Caco-2 (cell line): Measurements from ENCODE around the gene USP17L5. TPM values are rescaled to one million over a fixed set of nuclear protein-coding genes. Genes with fewer than 3 reads are reported as not detected.
"Not testable (repeated sequence)": the region's sequence is repeated elsewhere in the genome, so short reads cannot be mapped to it uniquely, and the experiment has no call there.

Source experiments
- Bru-seq: library from RNA; stranded (reverse); fragments of 400-500 nt; gene quantifications from one replicate; lab custom pipeline; 2021; lab: Mats Ljungman, UMichigan
- BruChase-seq, 2 experiments: library from RNA; stranded (reverse); fragments of 400-500 nt; gene quantifications; one replicate each; lab custom pipeline; 2021; lab: Mats Ljungman, UMichigan
- BruUV-seq: library from RNA; stranded (reverse); fragments of 400-500 nt; replicated peaks from 2 replicates; lab custom pipeline; 2021; lab: Mats Ljungman, UMichigan
- CTCF ChIA-PET: fragments of 300-600 bp; sonication (Branson Sonifier 250); formaldehyde crosslinking; loops from one replicate; lab custom pipeline; 2022; ENCODE audit warnings: antibody characterized with exemption; lab: Charles Lee
- POLR2A ChIA-PET: fragments of 300-600 bp; sonication (Branson Sonifier 250); formaldehyde crosslinking; loops from one replicate; lab custom pipeline; 2022; ENCODE audit warnings: antibody characterized with exemption; lab: Charles Lee
- DNase-seq, 2 experiments: peaks; one replicate each; pipeline versions ENCODE4 v3.0.0 to v3.0.0-alpha.2; 2020 to 2022
- H3K27me3 ChIP-seq: replicated peaks from 2 replicates; pipeline ENCODE4 v1.6.0; 2011; ENCODE audit warnings: low read length; ENCODE audit not compliant: control insufficient read depth, insufficient read depth
- H3K36me3 ChIP-seq: 2 replicates; pipeline ENCODE4 v1.5.1; 2011; ENCODE audit warnings: low read length; ENCODE audit not compliant: control insufficient read depth, insufficient read depth
- H3K4me1 ChIP-seq: fragments of 250-450 bp; sonication (Bioruptor Pico); 2 replicates; pipeline ENCODE4 v1.5.1; 2020; ENCODE audit warnings: mild to moderate bottlenecking
- H3K4me3 ChIP-seq: 2 replicates; pipeline ENCODE4 v1.5.1; 2011; ENCODE audit warnings: low read depth, mild to moderate bottlenecking, control low read depth, low read length
- H3K9me3 ChIP-seq: fragments of 250-450 bp; sonication (Bioruptor Pico); 2 replicates; pipeline ENCODE4 v1.5.1; 2020; ENCODE audit warnings: mild to moderate bottlenecking, moderate library complexity
- H3K27ac Mint-ChIP-seq: one replicate; pipeline ENCODE4 v1.8.0; 2022; ENCODE audit warnings: mixed read lengths; ENCODE audit not compliant: unreplicated experiment
- H3K27me3 Mint-ChIP-seq: one replicate; pipeline ENCODE4 v1.8.0; 2022; ENCODE audit warnings: mixed read lengths; ENCODE audit not compliant: insufficient read depth, unreplicated experiment
- H3K36me3 Mint-ChIP-seq: one replicate; pipeline ENCODE4 v1.8.0; 2022; ENCODE audit warnings: mild to moderate bottlenecking, mixed read lengths; ENCODE audit not compliant: insufficient read depth, unreplicated experiment
- H3K4me1 Mint-ChIP-seq: one replicate; pipeline ENCODE4 v1.8.0; 2022; ENCODE audit warnings: low read depth, mixed read lengths; ENCODE audit not compliant: unreplicated experiment
- H3K4me3 Mint-ChIP-seq: one replicate; pipeline ENCODE4 v1.8.0; 2022; ENCODE audit warnings: mild to moderate bottlenecking, moderate library complexity, mixed read lengths; ENCODE audit not compliant: unreplicated experiment
- H3K9me3 Mint-ChIP-seq: one replicate; pipeline ENCODE4 v1.8.0; 2022; ENCODE audit warnings: mixed read lengths; ENCODE audit not compliant: unreplicated experiment
- intact Hi-C: fragments of 100-400 bp; cut with micrococcal nuclease; formaldehyde crosslinking; loops from one replicate; pipeline ENCODE4 v1.10.0; 2022; ENCODE audit not compliant: unreplicated experiment
- long read RNA-seq: library from polyadenylated mRNA; stranded (forward); transcript quantifications from one replicate; pipeline ENCODE4 v2.0.0, GENCODE V29; 2022
- total RNA-seq: library from RNA; stranded (reverse); gene quantifications from 2 replicates; pipeline ENCODE4 v1.2.3, GENCODE V29; 2022

The USP17L5 gene
- not detected in 2 replicates for total RNA-seq
- not detected for Bru-seq, nascent RNA
- BruChase-seq, experiment 1, labeled RNA remaining after a 2-hour chase = not detected
- not detected for BruChase-seq, experiment 2, labeled RNA remaining after a 6-hour chase
- long read RNA-seq = 0 reads

- H3K36me3 Mint-ChIP-seq, intact Hi-C loops, H3K36me3 ChIP-seq, H3K4me1 ChIP-seq, BruUV-seq, H3K27me3 ChIP-seq, H3K27me3 Mint-ChIP-seq, H3K27ac Mint-ChIP-seq, H3K9me3 ChIP-seq, H3K4me3 Mint-ChIP-seq, POLR2A ChIA-PET, CTCF ChIA-PET, H3K9me3 Mint-ChIP-seq, H3K4me3 ChIP-seq, H3K4me1 Mint-ChIP-seq, DNase-seq: not testable (repeated sequence)
These were observed at the start of gene USP17L5 for GRCh38 chr4:9339103-9339502. USP17L5 (plus strand) TSS chr4:9339403; CDS start chr4:9339403, 0 bp downstream.

- CTCF ChIA-PET, H3K36me3 Mint-ChIP-seq, H3K36me3 ChIP-seq, H3K4me3 Mint-ChIP-seq, BruUV-seq, H3K9me3 ChIP-seq, intact Hi-C loops, H3K4me3 ChIP-seq, H3K4me1 Mint-ChIP-seq, H3K27me3 Mint-ChIP-seq, POLR2A ChIA-PET, DNase-seq, H3K4me1 ChIP-seq, H3K27ac Mint-ChIP-seq, H3K9me3 Mint-ChIP-seq, H3K27me3 ChIP-seq: not testable (repeated sequence)
These were observed 15.0 kb upstream of the USP17L5 start for GRCh38 chr4:9324191-9324590.

GRCh38 chr4:9324865-9325264 is 14.3 kb upstream of the USP17L5 start, which contains the start of gene USP17L24:
USP17L24 (plus strand) TSS chr4:9325165; CDS start chr4:9325165, 0 bp downstream.
- H3K4me3 ChIP-seq, H3K4me1 ChIP-seq, H3K9me3 Mint-ChIP-seq, H3K27me3 ChIP-seq, H3K36me3 Mint-ChIP-seq, POLR2A ChIA-PET, H3K9me3 ChIP-seq, BruUV-seq, H3K36me3 ChIP-seq, H3K4me1 Mint-ChIP-seq, H3K27ac Mint-ChIP-seq, H3K27me3 Mint-ChIP-seq, DNase-seq, CTCF ChIA-PET, H3K4me3 Mint-ChIP-seq, intact Hi-C loops: not testable (repeated sequence)

- H3K4me3 Mint-ChIP-seq, H3K4me1 ChIP-seq, CTCF ChIA-PET, H3K4me3 ChIP-seq, H3K36me3 Mint-ChIP-seq, H3K9me3 ChIP-seq, DNase-seq, H3K36me3 ChIP-seq, H3K9me3 Mint-ChIP-seq, intact Hi-C loops, BruUV-seq, H3K27me3 ChIP-seq, H3K27ac Mint-ChIP-seq, H3K4me1 Mint-ChIP-seq, POLR2A ChIA-PET, H3K27me3 Mint-ChIP-seq: not testable (repeated sequence)
These were observed 9.6 kb upstream of the USP17L5 start, which contains the start of gene USP17L25 for GRCh38 chr4:9329611-9330010. USP17L25 (plus strand) TSS chr4:9329911; CDS start chr4:9329911, 0 bp downstream.

GRCh38 chr4:9334358-9334757 is 4.8 kb upstream of the USP17L5 start, which contains the start of gene USP17L26:
USP17L26 (plus strand) TSS chr4:9334658; CDS start chr4:9334658, 0 bp downstream.
- BruUV-seq, H3K27me3 Mint-ChIP-seq, H3K4me1 ChIP-seq, H3K27ac Mint-ChIP-seq, H3K9me3 ChIP-seq, H3K27me3 ChIP-seq, POLR2A ChIA-PET, H3K4me1 Mint-ChIP-seq, CTCF ChIA-PET, intact Hi-C loops, H3K36me3 Mint-ChIP-seq, H3K4me3 Mint-ChIP-seq, H3K36me3 ChIP-seq, H3K9me3 Mint-ChIP-seq, H3K4me3 ChIP-seq, DNase-seq: not testable (repeated sequence)

- H3K27me3 ChIP-seq, POLR2A ChIA-PET, H3K9me3 ChIP-seq, H3K27me3 Mint-ChIP-seq, H3K9me3 Mint-ChIP-seq, H3K4me1 Mint-ChIP-seq, H3K27ac Mint-ChIP-seq, H3K36me3 ChIP-seq, H3K4me3 ChIP-seq, H3K4me3 Mint-ChIP-seq, H3K36me3 Mint-ChIP-seq, CTCF ChIA-PET, intact Hi-C loops, BruUV-seq, H3K4me1 ChIP-seq, DNase-seq: not testable (repeated sequence)
These were observed 4.6 kb downstream of the USP17L5 start, which contains the start of gene USP17L27 for GRCh38 chr4:9343848-9344247. USP17L27 (plus strand) TSS chr4:9344148; CDS start chr4:9344148, 0 bp downstream.

GRCh38 chr4:9348593-9348992 is 9.4 kb downstream of the USP17L5 start, which contains the start of gene USP17L28:
USP17L28 (plus strand) TSS chr4:9348893; CDS start chr4:9348893, 0 bp downstream.
- H3K4me3 ChIP-seq, H3K27me3 ChIP-seq, intact Hi-C loops, H3K27ac Mint-ChIP-seq, POLR2A ChIA-PET, H3K4me1 Mint-ChIP-seq, BruUV-seq, H3K36me3 ChIP-seq, DNase-seq, H3K27me3 Mint-ChIP-seq, H3K36me3 Mint-ChIP-seq, CTCF ChIA-PET, H3K4me1 ChIP-seq, H3K9me3 ChIP-seq, H3K9me3 Mint-ChIP-seq, H3K4me3 Mint-ChIP-seq: not testable (repeated sequence)
